OCI-LY1 (cell line): ENCODE results near the gene ALDH3A1.

Experiments used
- H2AFZ ChIP-seq: fragments of 200-600 bp; sonication (generic), shearing (Covaris generic); 2 replicates; pipeline ENCODE4 v1.6.0; 2014; ENCODE audit warnings: antibody characterized with exemption, mild to moderate bottlenecking, low read length
- H3F3A ChIP-seq: fragments of 200-600 bp; sonication (generic), shearing (Covaris generic); 2 replicates; pipeline ENCODE4 v1.6.0; 2014; ENCODE audit warnings: mild to moderate bottlenecking, antibody characterized with exemption, low read length, moderate library complexity; ENCODE audit not compliant: insufficient read depth
- H3K27ac ChIP-seq: fragments of 200-600 bp; sonication (generic); 2 replicates; pipeline ENCODE4 v1.5.1; 2014; ENCODE audit warnings: low read length, mixed run types, mild to moderate bottlenecking, low read depth; ENCODE audit not compliant: poor library complexity, severe bottlenecking
- H3K27me3 ChIP-seq: fragments of 200-600 bp; sonication (generic); 2 replicates; pipeline ENCODE4 v1.6.0; 2014; ENCODE audit warnings: antibody characterized with exemption, mild to moderate bottlenecking, low read length, moderate library complexity; ENCODE audit not compliant: insufficient read depth
- H3K36me3 ChIP-seq: fragments of 200-600 bp; sonication (generic); 2 replicates; pipeline ENCODE4 v1.6.1; 2014; ENCODE audit warnings: mild to moderate bottlenecking, antibody characterized with exemption, low read length, moderate library complexity, mixed read lengths; ENCODE audit not compliant: insufficient read depth
- H3K4me1 ChIP-seq: fragments of 200-600 bp; sonication (generic); 2 replicates; pipeline ENCODE4 v1.5.1; 2014; ENCODE audit warnings: mild to moderate bottlenecking, low read length, moderate library complexity; ENCODE audit not compliant: insufficient read depth, severe bottlenecking
- H3K4me2 ChIP-seq: fragments of 200-600 bp; sonication (generic), shearing (Covaris generic); 2 replicates; pipeline ENCODE4 v1.6.1; 2014; ENCODE audit warnings: low read length
- H3K4me3 ChIP-seq: fragments of 200-600 bp; sonication (generic); 2 replicates; pipeline ENCODE4 v1.5.1; 2014; ENCODE audit warnings: low read length, low read depth, mild to moderate bottlenecking, mixed read lengths; ENCODE audit not compliant: poor library complexity, severe bottlenecking
- H3K79me2 ChIP-seq: fragments of 200-600 bp; shearing (Covaris generic); 2 replicates; pipeline ENCODE4 v1.6.1; 2016; ENCODE audit warnings: mixed run types, low read length, mixed read lengths; ENCODE audit not compliant: insufficient read depth
- H3K9ac ChIP-seq: fragments of 200-600 bp; sonication (generic), shearing (Covaris generic); 2 replicates; pipeline ENCODE4 v1.6.1; 2014; ENCODE audit warnings: mild to moderate bottlenecking, low read length, mixed read lengths
- H3K9me2 ChIP-seq: fragments of 200-600 bp; sonication (generic), shearing (Covaris generic); 2 replicates; pipeline ENCODE4 v1.6.1; 2014; ENCODE audit warnings: low read depth, mild to moderate bottlenecking, low read length, mixed read lengths
- H3K9me3 ChIP-seq: fragments of 200-600 bp; shearing (Covaris generic); 2 replicates; pipeline ENCODE4 v1.6.1; 2014; ENCODE audit warnings: low read length, mixed read lengths
- H4K20me1 ChIP-seq: fragments of 200-600 bp; sonication (generic), shearing (Covaris generic); 2 replicates; pipeline ENCODE4 v1.6.0; 2016; ENCODE audit warnings: mild to moderate bottlenecking, low read length; ENCODE audit not compliant: insufficient read depth
- EZH2 ChIP-seq: fragments of 200-600 bp; sonication (generic), shearing (Covaris generic); IDR thresholded peaks from 2 replicates; pipeline ENCODE4 v1.8.0; 2017; ENCODE audit warnings: borderline replicate concordance, mixed run types, mild to moderate bottlenecking, antibody characterized with exemption, low read length, moderate library complexity, mixed read lengths
- TF ChIP-seq, protein P1 (sequence below): fragments of 200-600 bp; sonication (generic), shearing (Covaris generic); IDR thresholded peaks from 2 replicates; pipeline ENCODE4 v1.5.1; 2017; ENCODE audit warnings: mild to moderate bottlenecking, antibody characterized with exemption, low read length, moderate library complexity, mixed read lengths

The ALDH3A1 gene

GRCh38 chr17:19747829-19748806, at the start of gene ALDH3A1:
TSS of gene ALDH3A1 (minus strand) at chr17:19748298. CDS start at chr17:19745129, 3,169 bp downstream.
- Histone ChIP-seq H3K9me3 (no peaks in the 10 kb centered on the region), H3F3A (no peaks in the 10 kb centered on the region), H3K27me3 (no peaks in the 10 kb centered on the region), H3K27ac (no peak within 1 kb of the TSS), H4K20me1 (no peaks in the 10 kb centered on the region), H3K79me2 (no peaks in the 10 kb centered on the region), H3K4me3 (no peak within 1 kb of the TSS), H3K9me2 (no peaks in the 10 kb centered on the region), H3K4me1 (no peaks in the 10 kb centered on the region), H3K36me3 (no peaks in the 10 kb centered on the region), H2AFZ (no peak within 1 kb of the TSS), H3K4me2 (no peak within 1 kb of the TSS), H3K9ac (no peak within 1 kb of the TSS)
- no peak for TF ChIP-seq EZH2
- TF ChIP-seq, protein P1, sequence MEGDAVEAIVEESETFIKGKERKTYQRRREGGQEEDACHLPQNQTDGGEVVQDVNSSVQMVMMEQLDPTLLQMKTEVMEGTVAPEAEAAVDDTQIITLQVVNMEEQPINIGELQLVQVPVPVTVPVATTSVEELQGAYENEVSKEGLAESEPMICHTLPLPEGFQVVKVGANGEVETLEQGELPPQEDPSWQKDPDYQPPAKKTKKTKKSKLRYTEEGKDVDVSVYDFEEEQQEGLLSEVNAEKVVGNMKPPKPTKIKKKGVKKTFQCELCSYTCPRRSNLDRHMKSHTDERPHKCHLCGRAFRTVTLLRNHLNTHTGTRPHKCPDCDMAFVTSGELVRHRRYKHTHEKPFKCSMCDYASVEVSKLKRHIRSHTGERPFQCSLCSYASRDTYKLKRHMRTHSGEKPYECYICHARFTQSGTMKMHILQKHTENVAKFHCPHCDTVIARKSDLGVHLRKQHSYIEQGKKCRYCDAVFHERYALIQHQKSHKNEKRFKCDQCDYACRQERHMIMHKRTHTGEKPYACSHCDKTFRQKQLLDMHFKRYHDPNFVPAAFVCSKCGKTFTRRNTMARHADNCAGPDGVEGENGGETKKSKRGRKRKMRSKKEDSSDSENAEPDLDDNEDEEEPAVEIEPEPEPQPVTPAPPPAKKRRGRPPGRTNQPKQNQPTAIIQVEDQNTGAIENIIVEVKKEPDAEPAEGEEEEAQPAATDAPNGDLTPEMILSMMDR: no peak

DNA sequence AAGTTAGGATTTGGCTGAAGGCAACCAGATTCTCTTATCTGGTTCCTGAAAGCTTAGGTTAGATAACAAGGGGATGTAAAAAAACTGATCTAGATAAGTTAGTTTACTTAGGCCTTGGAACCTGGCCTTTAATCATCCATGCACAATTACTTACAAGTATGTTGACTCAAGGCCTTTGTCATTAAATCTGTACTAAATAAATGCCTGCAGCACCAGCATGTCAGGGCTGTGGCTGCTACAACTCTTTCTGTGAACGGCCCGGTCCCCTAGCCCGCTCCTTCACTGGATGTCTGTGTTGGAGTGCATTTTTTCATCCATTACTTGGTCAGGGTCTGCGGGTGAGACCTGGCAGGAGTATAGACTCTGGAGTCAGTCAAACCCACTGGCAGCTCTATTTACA, 48.4 kb upstream of the ALDH3A1 start:
- no peak overlapping the region for H2AFZ ChIP-seq
- H4K20me1 ChIP-seq: no peaks in the 10 kb centered on the region
- no peaks in the 10 kb centered on the region for H3K9me2 ChIP-seq
- no peak overlapping the region for H3K9ac ChIP-seq
- H3K79me2 ChIP-seq: no peaks in the 10 kb centered on the region
- no peaks in the 10 kb centered on the region; the same call in 1 of the 2 replicates for H3K27me3 ChIP-seq
- no peaks in the 10 kb centered on the region for H3F3A ChIP-seq
- H3K4me3 ChIP-seq: no peak overlapping the region
- peaks cover 4% of the 10 kb centered on the region; the same call in 1 of the 2 replicates for H3K9me3 ChIP-seq
- H3K36me3 ChIP-seq: no peaks in the 10 kb centered on the region; the same call in 1 of the 2 replicates
- TF ChIP-seq EZH2: no peak
- TF ChIP-seq, protein P1: no peak
- H3K4me2 ChIP-seq: no peak overlapping the region
- no peaks in the 10 kb centered on the region for H3K4me1 ChIP-seq
- no peak overlapping the region for H3K27ac ChIP-seq

DNA sequence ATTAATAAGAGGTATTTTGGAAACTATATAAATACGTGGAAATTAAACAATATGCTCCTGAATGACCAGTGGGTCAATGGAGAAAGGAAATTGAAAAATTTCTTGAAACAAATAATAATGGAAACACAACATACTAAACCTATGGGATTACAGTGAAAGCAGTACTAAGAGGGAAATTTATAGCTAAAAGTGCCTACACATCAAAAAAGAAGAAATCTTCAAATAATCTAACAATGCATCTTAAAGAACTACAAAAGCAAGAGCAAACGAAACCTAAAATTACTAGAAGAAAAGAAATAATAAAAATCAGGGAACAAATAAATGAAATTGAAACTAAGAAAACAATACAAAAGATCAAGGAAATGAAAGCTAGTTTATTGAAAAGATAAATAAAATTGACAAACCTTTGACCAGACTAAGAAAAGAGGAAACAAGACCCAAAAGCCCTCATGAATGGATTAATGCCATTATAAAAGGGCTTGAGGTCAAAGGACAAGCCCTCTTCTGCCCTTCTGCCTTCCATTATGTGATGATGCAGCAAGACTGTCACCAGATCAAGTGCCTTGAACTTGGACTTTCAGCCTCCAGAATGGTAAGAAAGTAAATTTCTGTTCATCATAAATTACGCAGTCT, 43.9 kb upstream of the ALDH3A1 start:
- Histone ChIP-seq H3K4me1 (no peaks in the 10 kb centered on the region), H2AFZ (no peak overlapping the region), H3K27me3 (no peaks in the 10 kb centered on the region; the same call in 1 of the 2 replicates), H3F3A (no peaks in the 10 kb centered on the region), H3K9me3 (peaks cover 4% of the 10 kb centered on the region; the same call in 1 of the 2 replicates), H3K79me2 (no peaks in the 10 kb centered on the region), H3K27ac (no peak overlapping the region), H4K20me1 (no peaks in the 10 kb centered on the region), H3K9me2 (no peaks in the 10 kb centered on the region), H3K36me3 (no peaks in the 10 kb centered on the region; the same call in 1 of the 2 replicates), H3K9ac (no peak overlapping the region), H3K4me3 (no peak overlapping the region), H3K4me2 (no peak overlapping the region)
- TF ChIP-seq, protein P1: no peak
- TF ChIP-seq EZH2: no peak
